ENCODE measurements around the gene MAOB. TPM values are rescaled to one million over a fixed set of nuclear protein-coding genes. Genes with fewer than 3 reads are reported as not detected.

MAOB gene
- total and polyA plus RNA-seq, 10 of the 15 experiments (the other 5 are each of a cell fraction or from before 2014, with no cell fraction given) = 0.21 TPM; not detected in 9

GRCh38 chrX:43878906-43879526, 3.2 kb downstream of the MAOB start (continued):
- no peak for TF ChIP-seq MXI1 (IDR thresholded peaks at IDR 0.05; ENCODE audit: low read depth, low read length)
- TF ChIP-seq JUNB (IDR thresholded peaks at IDR 0.05) = no peak
- TF ChIP-seq NR2C1 (IDR thresholded peaks at IDR 0.05) = no peak
- no peak for TF ChIP-seq HDAC6 (IDR thresholded peaks at IDR 0.05; ENCODE audit: unreplicated experiment)
- no peak for TF ChIP-seq ELK1 (IDR thresholded peaks at IDR 0.05; ENCODE audit: low read depth, low read length)

GRCh38 chrX:43876680-43877079, 5.6 kb downstream of the MAOB start:
- Histone ChIP-seq H3K9ac (ENCODE audit: control insufficient read depth, insufficient read depth, low read length) (no peak overlapping the region), H3K4me3 (no peak overlapping the region), H2AFZ (ENCODE audit: control insufficient read depth, low read depth, low read length) (no peak overlapping the region), H3K27me3 (replicated peaks in 1 of 2; ENCODE audit: control insufficient read depth in 2 of 2, insufficient read depth in 2 of 2, low read length in 1 of 2) (no peaks in the 10 kb centered on the region), H3K9me3 (replicated peaks; ENCODE audit: control insufficient read depth, insufficient read depth, low read length) (no peaks in the 10 kb centered on the region), H3K79me2 (ENCODE audit: control insufficient read depth, insufficient read depth, low read length) (no peaks in the 10 kb centered on the region), H3K4me1 (ENCODE audit: control insufficient read depth, insufficient read depth, low read length) (no peaks in the 10 kb centered on the region), H3K36me3 (ENCODE audit: control insufficient read depth in 2 of 2, insufficient read depth in 2 of 2, low read length in 1 of 2) (no peaks in the 10 kb centered on the region), H4K20me1 (ENCODE audit: control insufficient read depth, insufficient read depth) (no peaks in the 10 kb centered on the region), H3K27ac (ENCODE audit: control insufficient read depth, insufficient read depth) (no peak overlapping the region), H3K4me2 (ENCODE audit: control insufficient read depth, insufficient read depth) (no peak overlapping the region)
- POLR2A ChIA-PET = no interaction called here
- 5% methylated on average over 3 of the region's 3 CpGs for WGBS (ENCODE audit: insufficient coverage, insufficient replicate concordance, low lambda C conversion rate, missing lambda C conversion rate)
- intact Hi-C loops (cut with micrococcal nuclease; ENCODE audit: unreplicated experiment) = no loop called here
- SMC1A ChIA-PET (ENCODE audit: uncharacterized antibody, unreplicated experiment) = no interaction called here
- RAD21 ChIA-PET (ENCODE audit: unreplicated experiment) = no interaction called here
- in situ Hi-C loops (cut with MboI) = no loop called here
- FAIRE-seq (no peak), ATAC-seq (no peak), DNase-seq (ENCODE audit: low read depth, low spot score) (no peak)
- CTCF ChIA-PET = no interaction called here
- BruUV-seq (replicated peaks) = no TSS peak
- TF ChIP-seq KAT2A (conservative IDR thresholded peaks at IDR 0.05; ENCODE audit: control insufficient read depth, low read depth, low read length) (no peak), KDM1A (IDR thresholded peaks at IDR 0.05; ENCODE audit: borderline replicate concordance) (no peak), PAX8 (IDR thresholded peaks at IDR 0.05) (no peak), LARP7 (IDR thresholded peaks at IDR 0.05) (no peak), REST (IDR thresholded peaks at IDR 0.05; ENCODE audit: low read depth, low read length) (no peak), ESRRA (IDR thresholded peaks at IDR 0.05; ENCODE audit: low read length) (no peak), RBBP5 (conservative IDR thresholded peaks at IDR 0.05) (no peak)
